ENCODE results near the gene PML. TPM values are rescaled to one million over a fixed set of nuclear protein-coding genes. Genes with fewer than 3 reads are reported as not detected.

The PML gene
- total RNA-seq, 1 donor from 2014 or later, result 15.3 TPM

- Mint-ChIP-seq H3K4me1 (peaks cover 35% of the 10 kb centered on the region), H3K9me3 (no peaks in the 10 kb centered on the region), H3K27me3 (ENCODE audit: insufficient read depth, low read depth) (peaks cover 4% of the 10 kb centered on the region), H3K36me3 (peaks cover 3% of the 10 kb centered on the region), H3K27ac (peak overlapping the region; percentile 100), H3K4me3 (peak overlapping the region; percentile 78)
- no peaks in the 10 kb centered on the region for H3K9me3 ChIP-seq (ENCODE audit: low read depth)
- TF ChIP-seq EZH2phosphoT487 (IDR thresholded peaks at IDR 0.05) (no peak), EZH2 (IDR thresholded peaks at IDR 0.05) (no peak), CTCF (IDR thresholded peaks at IDR 0.05) (peak; percentile 74)
- no peak overlapping the region for H3K9ac ChIP-seq
- peaks cover 8% of the 10 kb centered on the region for H3K4me1 ChIP-seq
- no peak overlapping the region for H3K4me3 ChIP-seq
- peaks cover 30% of the 10 kb centered on the region for H4K20me1 ChIP-seq (ENCODE audit: low read depth)
- H3K79me2 ChIP-seq (ENCODE audit: low read depth), result no peaks in the 10 kb centered on the region
- H3F3A ChIP-seq (ENCODE audit: low read depth), result peaks cover 8% of the 10 kb centered on the region
- no peak overlapping the region for H2AFZ ChIP-seq (replicated peaks)
- no peak overlapping the region for H3K27ac ChIP-seq
- no peaks in the 10 kb centered on the region for H3K36me3 ChIP-seq
- H3K27me3 ChIP-seq, result peaks cover 1% of the 10 kb centered on the region
- DNase-seq (ENCODE audit: low spot score), result peak; percentile 90
- H3K4me2 ChIP-seq, result peak overlapping the region; percentile 14
Observed at GRCh38 chr15:73950831-73951561, 43.5 kb upstream of the PML start.

- H3K9me3 ChIP-seq (ENCODE audit: low read depth), result no peaks in the 10 kb centered on the region
- no peaks in the 10 kb centered on the region for H3K36me3 ChIP-seq
- no peak overlapping the region for H3K4me3 Mint-ChIP-seq
- H3K79me2 ChIP-seq (ENCODE audit: low read depth), result no peaks in the 10 kb centered on the region
- peaks cover 4% of the 10 kb centered on the region for H3K27me3 Mint-ChIP-seq (ENCODE audit: insufficient read depth, low read depth)
- H3K9me3 Mint-ChIP-seq, result no peaks in the 10 kb centered on the region
- peaks cover under 1% of the 10 kb centered on the region for H3K36me3 Mint-ChIP-seq
- H3F3A ChIP-seq (ENCODE audit: low read depth), result peaks cover 8% of the 10 kb centered on the region
- no peaks in the 10 kb centered on the region for H3K27me3 ChIP-seq
- H3K9ac ChIP-seq, result no peak overlapping the region
- peaks cover 35% of the 10 kb centered on the region for H3K4me1 Mint-ChIP-seq
- peaks cover 24% of the 10 kb centered on the region for H4K20me1 ChIP-seq (ENCODE audit: low read depth)
- peaks cover 8% of the 10 kb centered on the region for H3K4me1 ChIP-seq
- TF ChIP-seq EZH2phosphoT487 (IDR thresholded peaks at IDR 0.05) (no peak), CTCF (IDR thresholded peaks at IDR 0.05) (no peak), EZH2 (IDR thresholded peaks at IDR 0.05) (no peak)
- H3K4me2 ChIP-seq, result peak overlapping the region; percentile 14
- no peak overlapping the region for H3K4me3 ChIP-seq
- no peak overlapping the region for H2AFZ ChIP-seq (replicated peaks)
- H3K27ac Mint-ChIP-seq, result peak overlapping the region; percentile 100
- DNase-seq (ENCODE audit: low spot score), result no peak
- no peak overlapping the region for H3K27ac ChIP-seq
Observed at GRCh38 chr15:73951601-73952000, 42.9 kb upstream of the PML start.

GRCh38 chr15:73952171-73952912 is 42.2 kb upstream of the PML start:
- Histone ChIP-seq H3K4me1 (peaks cover 8% of the 10 kb centered on the region), H3K9ac (no peak overlapping the region), H3K27me3 (no peaks in the 10 kb centered on the region), H4K20me1 (ENCODE audit: low read depth) (peaks cover 20% of the 10 kb centered on the region), H3K4me3 (no peak overlapping the region), H3K36me3 (no peaks in the 10 kb centered on the region), H3K4me2 (no peak overlapping the region), H3K79me2 (ENCODE audit: low read depth) (no peaks in the 10 kb centered on the region), H3F3A (ENCODE audit: low read depth) (peaks cover 8% of the 10 kb centered on the region), H3K27ac (no peak overlapping the region), H3K9me3 (ENCODE audit: low read depth) (no peaks in the 10 kb centered on the region), H2AFZ (replicated peaks) (no peak overlapping the region)
- H3K9me3 Mint-ChIP-seq, result no peaks in the 10 kb centered on the region
- H3K27me3 Mint-ChIP-seq (ENCODE audit: insufficient read depth, low read depth), result peaks cover 9% of the 10 kb centered on the region
- peaks cover 35% of the 10 kb centered on the region for H3K4me1 Mint-ChIP-seq
- H3K36me3 Mint-ChIP-seq, result no peaks in the 10 kb centered on the region
- peak overlapping the region; percentile 52 for H3K4me3 Mint-ChIP-seq
- H3K27ac Mint-ChIP-seq, result peak overlapping the region; percentile 76
- TF ChIP-seq CTCF (IDR thresholded peaks at IDR 0.05) (no peak), EZH2 (IDR thresholded peaks at IDR 0.05) (no peak), EZH2phosphoT487 (IDR thresholded peaks at IDR 0.05) (no peak)
- no peak for DNase-seq (ENCODE audit: low spot score)

All from neural progenitor cell (in vitro differentiated cells).